Spleen (tissue), 11 donors: ENCODE data around the gene CHD5. TPM values are rescaled to one million over a fixed set of nuclear protein-coding genes. Genes with fewer than 3 reads are reported as not detected.

Experiments
- DNase-seq: peaks from one replicate; pipeline ENCODE4 v3.0.0-alpha.2; 2020
- H3K27ac ChIP-seq, 8 donors: fragments of 200-600 bp; sonication (generic) in 7 of 8; 1 replicate in 4 of 8; 2 replicates in 4 of 8; pipeline versions ENCODE4 v1.5.0 to v1.8.0; 2016 to 2021; ENCODE audit warnings: inconsistent platforms in 4 of 8, mild to moderate bottlenecking in 4 of 8, moderate library complexity in 1 of 8
- H3K27me3 ChIP-seq, 7 donors: fragments of 200-600 bp; sonication (generic) in 6 of 7; replicated peaks in 1 of 7; 1 replicate in 4 of 7; 2 replicates in 3 of 7; pipeline versions ENCODE4 v1.5.0 to v1.8.0; 2016 to 2021; ENCODE audit warnings: inconsistent platforms in 3 of 7, mild to moderate bottlenecking in 1 of 7
- H3K36me3 ChIP-seq, 6 donors: fragments of 200-600 bp; sonication (generic) in 5 of 6; 1 replicate in 4 of 6; 2 replicates in 2 of 6; pipeline versions ENCODE4 v1.5.0 to v1.8.0; 2016 to 2021; ENCODE audit warnings: inconsistent platforms in 2 of 6
- H3K4me1 ChIP-seq, 6 donors: fragments of 200-600 bp; sonication (generic) in 5 of 6; 1 replicate in 3 of 6; 2 replicates in 3 of 6; pipeline versions ENCODE4 v1.5.0 to v1.8.0; 2016 to 2021; ENCODE audit warnings: inconsistent platforms in 3 of 6
- H3K4me3 ChIP-seq, 8 donors: fragments of 200-600 bp; sonication (generic) in 7 of 8; 1 replicate in 4 of 8; 2 replicates in 4 of 8; pipeline versions ENCODE4 v1.5.0 to v1.8.0; 2016 to 2021; ENCODE audit warnings: inconsistent platforms in 4 of 8, mild to moderate bottlenecking in 4 of 8, moderate library complexity in 2 of 8
- H3K9me3 ChIP-seq, 8 donors: fragments of 200-600 bp; sonication (generic) in 7 of 8; 1 replicate in 4 of 8; 2 replicates in 4 of 8; pipeline versions ENCODE4 v1.5.0 to v1.8.0; 2016 to 2021; ENCODE audit warnings: inconsistent platforms in 4 of 8
- CTCF ChIP-seq, 11 experiments: fragments of 200-600 bp in 7 of 11; fragments of 450-650 bp in 4 of 11; sonication (generic) in 4 of 11; IDR thresholded peaks in 8 of 11; conservative IDR thresholded peaks in 3 of 11; 1 replicate in 7 of 11; 2 replicates in 4 of 11; pipeline versions ENCODE4 v1.4.0 to v1.8.0; 2016 to 2021; ENCODE audit warnings: antibody characterized with exemption in 11 of 11, inconsistent platforms in 4 of 11, mild to moderate bottlenecking in 1 of 11
- POLR2A ChIP-seq, 3 donors: fragments of 450-650 bp; IDR thresholded peaks; one replicate each; pipeline ENCODE4 v1.5.1; 2017; ENCODE audit warnings: antibody characterized with exemption in 3 of 3, mild to moderate bottlenecking in 1 of 3
- POLR2AphosphoS5 ChIP-seq, 3 donors: sonication (generic); formaldehyde crosslinking; IDR thresholded peaks; one replicate each; pipeline ENCODE4 v1.5.1; 2017; ENCODE audit warnings: antibody characterized with exemption in 3 of 3
- WGBS, 5 donors: extraction: QIAGEN DNeasy Blood & Tissue Kit in 3 of 5; methylation state at CpG; one replicate each; pipeline versions ENCODE4 v1.1.5 to v1.1.7; 2013 to 2018; 5-methylcytosine and 5-hydroxymethylcytosine counted together
- intact Hi-C: fragments of 100-400 bp; cut with DNase I; formaldehyde crosslinking; loops from one replicate; pipeline ENCODE4 v1.15.0; 2023; ENCODE audit warnings: low total_unique reads
- polyA plus RNA-seq, 3 donors: library from polyadenylated mRNA; stranded (reverse); fragments of 200-250 nt; gene quantifications; one replicate each; pipeline ENCODE4 v1.2.1, GENCODE V29; 2013
- total RNA-seq, 7 donors: library from RNA; depleted of rRNA in 3 of 7; stranded (reverse); fragments of >200 nt in 3 of 7; fragmentation: NEBNext Ultra II Directional in 4 of 7; extraction: Animal tissue kit (Norgen Biotek cat#: 25700) in 4 of 7; gene quantifications; one replicate each; pipeline versions ENCODE4 v1.1.0 to v1.2.1, GENCODE V29; 2016 to 2021
- donor health status: healthy with polysubstance abuse.
- donor health status: DM: no; HTN: no; CAD: no; lungs with moderate emphysema.
- donor health status: DM: no; HTN: no; CAD: no.
- donor health status: Bipolar disorder and iron deficiency.
- donor health status: healthy.
- donor health status: DM: no; HTN: no; CAD: no.
- donor health status: DM: yes; HTN: yes; CAD: no.

The CHD5 gene
- total and polyA plus RNA-seq, 10 donors: 0.04 to 0.44 (median 0.13) TPM

- no peaks in the 10 kb centered on the region for H3K9me3 ChIP-seq
- WGBS, 5 donors: 61 to 81% (median 78%) methylated on average over 10 of the region's 10 CpGs
- DNase-seq: no peak
Observed at GRCh38 chr1:6093071-6093470, 87.0 kb downstream of the CHD5 start.

GRCh38 chr1:6092211-6092610, 87.9 kb downstream of the CHD5 start:
- no peaks in the 10 kb centered on the region for H3K27me3 ChIP-seq
- WGBS, 5 donors: 86 to 97% (median 90%) methylated on average over 7 to 10 of the region's 10 CpGs
- no peak overlapping the region for H3K27ac ChIP-seq
- no peak for DNase-seq
- intact Hi-C loops: no loop called here
- H3K4me3 ChIP-seq: no peak overlapping the region
- TF ChIP-seq CTCF (IDR thresholded peaks at IDR 0.05 in 8 of 11, conservative IDR thresholded peaks at IDR 0.05 in 3 of 11): no peak
- TF ChIP-seq POLR2AphosphoS5 (IDR thresholded peaks at IDR 0.05): no peak
- no peak for TF ChIP-seq POLR2A (IDR thresholded peaks at IDR 0.05)
- H3K9me3 ChIP-seq: no peaks in the 10 kb centered on the region
- H3K36me3 ChIP-seq: peaks cover 0 to 100% (median 64%) of the 10 kb centered on the region in 6 donors
- peaks cover 0 to 6% (median 0%) of the 10 kb centered on the region in 6 donors for H3K4me1 ChIP-seq

More at GRCh38 chr1:6093071-6093470, 87.0 kb downstream of the CHD5 start:
- Histone ChIP-seq H3K4me3 (no peak overlapping the region), H3K27ac (no peak overlapping the region), H3K36me3 (peaks cover 0 to 100% (median 65%) of the 10 kb centered on the region in 6 donors), H3K27me3 (no peaks in the 10 kb centered on the region), H3K4me1 (peaks cover 0 to 6% (median 0%) of the 10 kb centered on the region in 6 donors)
- intact Hi-C loops: no loop called here
- no peak for TF ChIP-seq POLR2AphosphoS5 (IDR thresholded peaks at IDR 0.05)
- no peak for TF ChIP-seq POLR2A (IDR thresholded peaks at IDR 0.05)
- TF ChIP-seq CTCF (IDR thresholded peaks at IDR 0.05 in 8 of 11, conservative IDR thresholded peaks at IDR 0.05 in 3 of 11): no peak

- Histone ChIP-seq H3K4me1 (peaks cover 0 to 6% (median 0%) of the 10 kb centered on the region in 6 donors), H3K27me3 (no peaks in the 10 kb centered on the region), H3K9me3 (no peaks in the 10 kb centered on the region), H3K4me3 (no peak overlapping the region), H3K27ac (no peak overlapping the region), H3K36me3 (peaks cover 0 to 100% (median 61%) of the 10 kb centered on the region in 6 donors)
- intact Hi-C loops: no loop called here
- DNase-seq: no peak
- TF ChIP-seq CTCF (IDR thresholded peaks at IDR 0.05 in 8 of 11, conservative IDR thresholded peaks at IDR 0.05 in 3 of 11): no peak
- peak in 1 of 3 donors; percentile 33 for TF ChIP-seq POLR2AphosphoS5 (IDR thresholded peaks at IDR 0.05)
- TF ChIP-seq POLR2A (IDR thresholded peaks at IDR 0.05): no peak
- 91 to 95% (median 92%) methylated on average over 5 to 10 of the region's 10 CpGs for WGBS, 5 donors
Observed at GRCh38 chr1:6091823-6092109, 88.4 kb downstream of the CHD5 start.

GRCh38 chr1:6090996-6091822, 88.9 kb downstream of the CHD5 start:
- TF ChIP-seq POLR2A (IDR thresholded peaks at IDR 0.05): no peak
- TF ChIP-seq CTCF (IDR thresholded peaks at IDR 0.05 in 8 of 11, conservative IDR thresholded peaks at IDR 0.05 in 3 of 11): no peak
- no peak for TF ChIP-seq POLR2AphosphoS5 (IDR thresholded peaks at IDR 0.05)
- 90 to 94% (median 91%) methylated on average over 19 to 25 of the region's 25 CpGs for WGBS, 5 donors
- H3K4me3 ChIP-seq: no peak overlapping the region
- no peak overlapping the region for H3K27ac ChIP-seq
- peaks cover 0 to 6% (median 0%) of the 10 kb centered on the region in 6 donors for H3K4me1 ChIP-seq
- no peaks in the 10 kb centered on the region for H3K27me3 ChIP-seq
- intact Hi-C loops: no loop called here
- no peaks in the 10 kb centered on the region for H3K9me3 ChIP-seq
- no peak for DNase-seq
- peaks cover 0 to 100% (median 55%) of the 10 kb centered on the region in 6 donors for H3K36me3 ChIP-seq
